HG03039 (cell line): ENCODE measurements around the gene DHX57.
A peak's percentile ranks its signal among the peaks of the same experiment; 100 is the strongest.
"Not testable (repeated sequence)": the region's sequence is repeated elsewhere in the genome, so short reads cannot be mapped to it uniquely, and the experiment has no call there.

ENCODE experiments used
- ATAC-seq: cut with Tn5 transposase; IDR thresholded peaks from one replicate; pipeline ENCODE4 v1.9.1; 2021; ENCODE audit warnings: mild to moderate bottlenecking, moderate library complexity; ENCODE audit not compliant: unreplicated experiment

Gene DHX57

DNA sequence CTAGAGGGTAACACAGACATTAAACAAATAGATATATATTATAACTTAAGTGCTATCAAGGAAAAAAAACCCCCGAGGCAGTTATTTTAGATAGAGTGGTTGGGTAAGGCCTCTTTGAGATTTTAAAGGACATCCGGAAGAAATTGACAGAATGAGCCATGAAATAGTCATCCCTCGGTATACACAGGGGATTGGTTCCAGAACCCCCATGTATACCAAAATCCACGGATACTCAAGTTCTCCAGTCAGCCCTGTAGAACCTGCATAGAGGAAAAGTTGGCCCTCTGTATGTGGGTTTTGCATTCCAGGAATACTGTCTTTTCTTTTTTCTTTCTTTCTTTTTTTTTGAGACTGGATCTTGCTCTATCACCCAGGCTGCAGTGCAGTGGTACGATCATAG, 2.0 kb downstream of the DHX57 start:
- ATAC-seq, result no peak

DNA sequence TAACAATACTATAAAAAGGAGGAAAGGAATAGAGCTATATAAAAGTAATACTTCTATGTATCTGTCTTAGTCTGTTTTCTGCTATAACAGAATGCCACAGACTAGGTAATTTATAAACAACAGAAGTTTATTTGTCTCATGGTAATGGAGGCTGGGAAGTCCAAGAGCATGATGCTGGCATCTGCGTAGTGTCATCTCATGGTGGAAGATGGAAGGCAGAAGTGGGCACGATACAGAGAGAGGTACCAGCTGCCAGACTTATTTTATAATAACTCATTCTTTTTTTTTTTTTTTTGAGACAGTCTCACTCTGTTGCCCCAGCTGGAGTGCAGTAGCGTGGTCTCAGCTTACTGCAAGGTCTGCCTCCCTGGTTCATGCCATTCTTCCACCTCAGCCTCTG, 4.3 kb downstream of the DHX57 start:
- no peak for ATAC-seq

GRCh38 chr2:38866773-38867443, 8.8 kb downstream of the DHX57 start:
- ATAC-seq, result no peak

DNA sequence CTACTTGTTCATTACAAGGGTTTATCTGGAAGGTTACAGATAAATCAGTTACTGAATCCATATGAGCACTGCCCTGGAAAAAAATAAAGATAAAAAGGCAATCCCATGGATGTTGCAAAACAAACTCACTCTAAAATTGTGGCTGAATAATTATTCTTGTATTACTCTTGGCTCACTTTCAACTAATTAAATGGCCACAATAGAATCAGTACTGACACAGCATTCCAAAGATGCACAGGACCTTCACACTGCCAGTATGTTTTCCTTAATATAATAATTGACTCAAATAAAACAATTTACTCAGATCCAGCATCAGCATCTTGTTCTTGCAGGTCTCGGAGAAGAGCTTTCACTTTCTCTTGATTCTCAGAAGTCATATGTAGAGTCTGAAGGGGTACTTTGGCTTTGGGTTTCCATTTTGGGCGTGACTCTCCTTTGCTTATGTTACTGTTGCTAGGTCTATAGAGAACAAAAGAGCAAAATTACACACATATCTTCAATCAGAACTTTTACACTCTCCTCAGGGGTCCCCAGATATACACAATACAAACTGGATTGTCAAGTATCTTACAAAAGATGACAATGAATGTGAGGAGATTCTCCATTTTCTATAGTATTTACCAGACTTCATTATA, 12.6 kb downstream of the DHX57 start:
- no peak for ATAC-seq

DNA sequence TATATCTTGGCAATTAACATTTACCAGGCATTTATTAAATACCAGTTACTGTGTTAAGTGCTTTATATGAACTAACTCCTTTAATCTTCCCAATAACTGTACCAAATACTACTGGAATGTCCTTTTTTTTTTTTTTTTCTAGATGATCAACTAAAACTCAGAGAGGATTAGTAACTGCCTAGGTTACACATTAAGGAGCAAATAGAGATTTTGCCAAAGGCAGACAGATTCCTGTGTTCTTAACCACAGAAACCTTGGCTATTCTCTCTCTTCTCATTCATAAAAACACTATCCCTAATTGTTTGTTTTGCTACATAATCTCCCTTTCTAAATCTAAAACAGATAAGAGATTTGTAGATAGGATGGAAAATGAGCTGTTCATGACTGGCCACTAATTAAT, 13.3 kb downstream of the DHX57 start:
- no peak for ATAC-seq

DNA sequence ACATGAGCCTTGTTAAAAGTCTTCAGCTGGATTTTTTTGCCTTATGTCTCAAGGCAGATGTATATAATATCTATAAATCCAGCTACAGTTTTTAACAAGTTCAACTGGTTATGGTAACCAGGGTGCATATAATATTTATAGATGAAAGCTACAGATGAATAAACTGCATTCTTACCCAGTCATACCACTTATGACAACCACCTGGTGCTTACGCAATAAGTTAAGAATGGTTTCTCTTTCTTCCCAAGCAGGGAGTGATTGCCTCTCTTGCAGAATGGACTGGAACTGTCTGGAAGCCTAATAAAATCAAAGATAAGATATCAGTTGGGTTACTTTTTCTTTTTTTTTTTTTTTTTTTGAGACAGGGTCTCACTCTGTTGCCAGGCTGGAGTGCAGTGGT, 19.6 kb downstream of the DHX57 start:
- no peak for ATAC-seq

DNA sequence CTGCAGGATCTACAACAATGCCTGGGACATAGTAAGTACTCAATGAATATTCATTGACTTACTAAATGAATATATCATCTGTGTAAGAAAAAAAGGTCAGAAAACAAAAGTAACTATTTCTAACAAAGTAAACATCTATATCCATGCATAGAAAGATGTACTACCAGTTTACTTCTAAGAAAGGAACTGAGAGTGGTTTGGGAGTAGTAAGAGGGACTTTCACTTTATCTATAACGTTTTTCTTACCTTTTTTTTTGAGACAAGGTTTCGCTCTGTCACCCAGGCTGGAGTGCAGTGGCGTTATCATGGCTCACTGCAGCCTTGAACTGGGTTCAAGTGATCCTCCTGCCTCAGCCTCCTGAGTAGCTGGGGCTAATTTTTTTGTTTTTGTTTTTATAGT, 25.7 kb downstream of the DHX57 start:
- ATAC-seq, result no peak

- ATAC-seq, result no peak
These were observed 38.9 kb downstream of the DHX57 start for GRCh38 chr2:38836791-38837190.

GRCh38 chr2:38835990-38836389, 39.7 kb downstream of the DHX57 start:
- peak; percentile 83 for ATAC-seq

DNA sequence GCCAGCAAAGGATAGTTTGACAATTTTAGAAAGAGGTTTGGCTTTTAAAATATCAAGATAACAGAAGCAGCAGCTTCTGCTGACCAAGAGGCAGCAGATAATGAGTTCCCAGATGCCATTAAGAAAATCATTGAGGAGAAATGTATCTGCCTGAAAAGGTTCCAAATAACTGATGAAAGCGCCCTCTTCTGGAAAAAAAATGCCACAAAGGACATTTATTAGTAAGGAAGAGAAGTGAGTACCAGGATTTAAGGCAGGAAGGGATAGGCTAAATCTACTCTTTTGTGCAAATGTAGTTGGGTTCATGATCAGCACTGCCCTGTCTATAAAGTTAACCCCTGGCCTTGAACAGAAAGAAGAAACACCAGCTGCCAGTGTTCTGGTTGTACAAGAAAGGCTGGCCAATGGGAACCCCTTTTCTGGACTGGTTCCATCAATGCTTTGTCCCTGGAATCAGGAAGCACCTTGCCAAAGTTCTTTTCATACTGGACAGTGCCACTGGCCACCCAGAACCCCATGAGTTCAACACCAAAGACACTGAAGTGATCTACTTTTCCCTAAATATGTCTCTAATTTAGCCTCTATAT, 40.6 kb downstream of the DHX57 start:
- no peak for ATAC-seq

DNA sequence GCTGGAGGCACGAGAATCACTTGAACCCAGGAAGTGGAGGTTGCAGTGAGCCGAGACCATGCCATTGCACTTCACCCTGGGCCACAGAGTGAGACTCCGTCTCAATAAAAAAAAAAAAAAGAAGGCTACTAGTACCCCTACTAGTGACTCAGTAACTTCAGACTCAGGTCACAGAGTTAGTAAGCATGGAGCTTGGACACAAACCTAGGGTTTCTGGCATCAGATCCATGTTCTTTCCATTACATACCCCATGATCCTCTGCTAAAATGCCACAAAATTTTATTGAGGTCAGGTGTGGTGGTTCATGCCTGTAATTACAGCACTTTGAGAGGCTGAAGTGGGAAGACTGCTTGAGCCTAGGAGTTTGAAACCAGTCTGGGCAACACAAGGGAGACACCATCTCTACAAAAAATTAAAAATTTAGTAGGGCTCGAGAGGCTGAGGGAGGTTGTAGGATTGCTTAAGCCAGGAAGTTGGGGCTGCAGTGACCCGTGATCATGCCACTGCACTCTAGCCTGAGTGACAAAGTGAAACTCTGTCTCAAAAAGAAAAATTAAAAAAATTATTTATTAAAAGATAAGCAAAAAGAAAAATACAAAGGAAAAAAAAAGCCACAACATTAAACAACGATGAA, 45.1 kb downstream of the DHX57 start:
- no peak for ATAC-seq

- ATAC-seq, result no peak
These were observed 45.8 kb downstream of the DHX57 start for GRCh38 chr2:38829971-38830370.

DNA sequence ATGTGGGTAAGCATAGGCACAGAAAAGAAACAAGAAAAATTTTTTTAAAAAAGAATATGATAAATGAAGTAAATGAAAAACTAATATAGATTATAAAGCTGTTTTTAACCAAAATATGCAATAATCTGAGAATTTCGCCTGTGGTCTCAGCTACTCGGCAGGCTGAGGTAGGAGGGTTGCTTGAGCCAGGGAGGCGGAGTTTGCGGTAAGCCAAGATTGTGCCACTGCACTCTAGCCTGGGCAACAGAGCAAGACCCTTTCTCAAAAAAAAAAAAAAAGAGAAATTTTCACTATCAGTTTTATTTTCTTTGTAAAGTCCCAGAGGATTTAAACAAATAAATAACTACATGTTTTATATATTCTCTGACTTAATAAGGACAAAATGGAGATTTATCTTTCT, 47.3 kb downstream of the DHX57 start:
- no peak for ATAC-seq

DNA sequence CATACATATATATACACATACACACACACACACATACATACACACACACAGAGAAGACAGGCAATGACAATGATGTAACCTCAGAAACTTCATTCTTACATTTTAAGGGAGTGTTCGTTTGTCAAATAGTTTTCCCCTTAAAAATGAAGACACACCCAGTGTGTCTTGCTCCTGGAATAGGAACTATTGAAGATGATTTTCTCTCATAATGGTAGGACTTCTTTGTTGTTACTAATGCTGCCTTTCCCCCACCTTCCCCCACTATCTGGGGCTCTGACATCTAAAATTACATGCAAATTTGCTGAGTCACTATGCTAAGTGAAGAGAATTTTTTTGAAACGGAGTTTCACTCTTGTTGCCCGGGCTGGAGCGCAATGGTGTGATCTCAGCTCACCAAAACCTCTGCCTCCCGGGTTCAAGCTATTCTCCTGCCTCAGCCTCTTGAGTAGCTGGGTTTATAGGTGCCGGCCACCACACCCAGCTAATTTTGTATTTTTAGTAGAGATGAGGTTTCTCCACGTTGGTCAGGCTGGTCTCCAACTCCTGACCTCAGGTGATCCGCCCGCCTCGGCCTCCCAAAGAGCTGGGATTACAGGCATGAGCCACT, 48.1 kb downstream of the DHX57 start:
- ATAC-seq, result not testable (repeated sequence)

DNA sequence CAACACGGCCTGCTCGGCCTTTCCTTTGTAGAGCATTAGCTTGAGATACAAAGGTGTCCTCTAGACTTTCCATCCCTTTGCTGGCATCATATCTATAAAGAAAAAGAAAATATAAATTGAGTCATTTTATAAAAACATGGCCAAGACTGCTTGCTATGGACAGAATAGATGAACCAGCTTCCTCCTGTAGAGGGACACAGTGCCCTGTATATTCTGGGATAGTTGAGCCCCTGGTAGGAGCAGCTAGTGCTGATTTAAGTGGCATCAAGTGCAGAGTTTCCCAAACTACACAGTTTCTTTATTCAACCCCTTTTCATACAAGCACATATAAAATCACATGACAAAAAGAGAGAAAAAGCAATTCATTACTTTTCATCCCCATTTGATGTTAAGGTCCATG, 49.8 kb downstream of the DHX57 start:
- ATAC-seq, result no peak

DNA sequence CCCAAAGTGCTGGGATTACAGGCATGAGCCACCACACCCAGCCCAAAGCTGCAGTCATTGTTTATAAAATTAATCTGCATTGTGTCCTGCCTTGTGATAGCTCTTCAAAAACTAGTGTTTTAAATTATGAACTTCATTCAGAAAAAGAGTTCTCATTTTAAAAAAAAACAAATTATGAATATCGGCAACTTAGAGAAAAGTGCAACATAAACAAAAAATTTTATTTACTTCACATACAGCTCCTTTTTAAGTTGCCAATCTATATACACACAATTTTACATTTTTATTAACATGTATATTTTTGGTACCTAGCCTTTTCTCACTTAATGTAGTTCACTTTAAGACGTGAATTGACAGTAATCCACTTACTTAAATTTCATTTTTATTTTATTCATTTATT, 50.8 kb downstream of the DHX57 start:
- ATAC-seq, result no peak

GRCh38 chr2:38823386-38823785, 52.3 kb downstream of the DHX57 start:
- ATAC-seq, result no peak

GRCh38 chr2:38818565-38818964, 57.2 kb downstream of the DHX57 start:
- ATAC-seq, result no peak

- no peak for ATAC-seq
These were observed 59.8 kb downstream of the DHX57 start for GRCh38 chr2:38815936-38816335.

DNA sequence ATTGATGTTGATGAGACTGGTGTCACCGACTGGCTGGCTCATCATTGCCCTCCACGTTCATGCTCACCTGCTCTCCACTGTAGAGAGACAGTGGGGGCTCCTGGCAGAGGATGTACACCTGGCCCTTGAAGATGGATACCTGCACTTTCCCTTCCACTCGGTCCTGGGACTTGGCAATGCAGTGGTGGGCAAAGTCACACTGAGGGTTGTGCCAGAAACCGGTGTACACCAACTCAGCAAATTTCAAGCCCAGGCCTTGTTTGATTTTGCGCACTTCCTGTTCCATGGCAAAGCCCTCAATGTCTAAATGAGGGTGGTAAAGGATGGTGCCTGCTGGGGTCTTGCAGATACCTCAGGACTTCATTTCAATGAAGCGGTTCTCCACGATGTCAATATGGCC, 65.2 kb downstream of the DHX57 start:
- no peak for ATAC-seq

- ATAC-seq, result no peak
These were observed 67.1 kb downstream of the DHX57 start for GRCh38 chr2:38808677-38809076.

- no peak for ATAC-seq
These were observed 69.0 kb downstream of the DHX57 start for GRCh38 chr2:38806733-38807059.
